HL-60 (cell line): ENCODE measurements around the gene AKT1.

Experiments used
- DNase-seq, 2 experiments: peaks; one replicate each; pipeline ENCODE4 v3.0.0-alpha.2; 2010 to 2020; ENCODE audit warnings: low read depth in 1 of 2, low spot score in 1 of 2
- H3K27ac ChIP-seq: fragments of 250-450 bp; sonication (Bioruptor Pico); replicated peaks from 2 replicates; pipeline ENCODE4 v1.5.1; 2020; ENCODE audit warnings: mild to moderate bottlenecking, moderate library complexity
- H3K27me3 ChIP-seq: fragments of 250-450 bp; sonication (Bioruptor Pico); 2 replicates; pipeline ENCODE4 v1.5.1; 2021; ENCODE audit warnings: mild to moderate bottlenecking, moderate library complexity; ENCODE audit not compliant: insufficient read depth, poor library complexity, severe bottlenecking
- H3K4me3 ChIP-seq: replicated peaks from 2 replicates; pipeline ENCODE4 v1.5.1; 2011; ENCODE audit warnings: mild to moderate bottlenecking, control low read depth, low read length; ENCODE audit not compliant: insufficient read depth
- CTCF ChIP-seq: IDR thresholded peaks from one replicate; pipeline ENCODE4 v1.5.1; 2011; ENCODE audit warnings: low read length, control low read depth, inconsistent platforms; ENCODE audit not compliant: insufficient read depth
- GABPA ChIP-seq: IDR thresholded peaks from 2 replicates; pipeline ENCODE4 v1.6.1; 2012; ENCODE audit warnings: low read depth
- POLR2AphosphoS5 ChIP-seq: IDR thresholded peaks from 2 replicates; pipeline ENCODE4 v1.6.1; 2012; ENCODE audit warnings: low read depth
- REST ChIP-seq: IDR thresholded peaks from 2 replicates; pipeline ENCODE4 v1.6.1; 2012; ENCODE audit warnings: low read depth; ENCODE audit not compliant: insufficient replicate concordance
- SPI1 ChIP-seq: IDR thresholded peaks from 2 replicates; pipeline ENCODE4 v1.6.1; 2012; ENCODE audit warnings: low read depth, mild to moderate bottlenecking, borderline replicate concordance

AKT1 gene

GRCh38 chr14:104775073-104775489 is 20.5 kb downstream of the AKT1 start:
- H3K27ac ChIP-seq, result no peak overlapping the region
- DNase-seq, result no peak
- no peak overlapping the region for H3K4me3 ChIP-seq
- no peaks in the 10 kb centered on the region for H3K27me3 ChIP-seq
- TF ChIP-seq GABPA, result no peak
- TF ChIP-seq SPI1, result no peak
- TF ChIP-seq POLR2AphosphoS5, result peak; percentile 53; the same call in 1 of the 2 replicates
- TF ChIP-seq REST, result no peak
- no peak for TF ChIP-seq CTCF

GRCh38 chr14:104774453-104775072 is 21.0 kb downstream of the AKT1 start:
- TF ChIP-seq GABPA (no peak), POLR2AphosphoS5 (no peak), REST (no peak), CTCF (no peak), SPI1 (no peak)
- no peak for DNase-seq
- H3K4me3 ChIP-seq, result no peak overlapping the region
- no peaks in the 10 kb centered on the region for H3K27me3 ChIP-seq
- H3K27ac ChIP-seq, result no peak overlapping the region

- no peaks in the 10 kb centered on the region for H3K27me3 ChIP-seq
- DNase-seq, result no peak
- TF ChIP-seq GABPA (no peak), POLR2AphosphoS5 (peak; percentile 15; the same call in 1 of the 2 replicates)
- H3K4me3 ChIP-seq, result no peak overlapping the region
- H3K27ac ChIP-seq, result no peak overlapping the region
These were observed 21.8 kb downstream of the AKT1 start for GRCh38 chr14:104773505-104774452.

GRCh38 chr14:104772707-104773504 is 22.6 kb downstream of the AKT1 start:
- Histone ChIP-seq H3K4me3 (no peak overlapping the region), H3K27me3 (no peaks in the 10 kb centered on the region), H3K27ac (no peak overlapping the region)
- no peak for DNase-seq
- TF ChIP-seq REST, result no peak
- TF ChIP-seq SPI1, result no peak
- no peak for TF ChIP-seq POLR2AphosphoS5
- no peak for TF ChIP-seq GABPA
- TF ChIP-seq CTCF, result no peak
